HFFc6 (cell line): Measurements from ENCODE around the gene COL9A3. TPM values are rescaled to one million over a fixed set of nuclear protein-coding genes. Genes with fewer than 3 reads are reported as not detected.

Source experiments
- DNase-seq: peaks from one replicate; pipeline ENCODE4 v3.0.0-alpha.2; 2018
- H3K27ac Mint-ChIP-seq: 2 replicates; pipeline ENCODE4 v1.8.0; 2020; ENCODE audit warnings: mild to moderate bottlenecking, mixed read lengths
- H3K27me3 Mint-ChIP-seq: 2 replicates; pipeline ENCODE4 v1.8.0; 2021; ENCODE audit warnings: mild to moderate bottlenecking, moderate library complexity, mixed read lengths; ENCODE audit not compliant: insufficient read depth
- H3K36me3 Mint-ChIP-seq: 2 replicates; pipeline ENCODE4 v1.8.0; 2021; ENCODE audit warnings: low read depth, mixed read lengths
- H3K4me1 Mint-ChIP-seq: 2 replicates; pipeline ENCODE4 v1.8.0; 2020; ENCODE audit warnings: low read depth, mixed read lengths
- H3K4me3 Mint-ChIP-seq: 2 replicates; pipeline ENCODE4 v1.8.0; 2020; ENCODE audit warnings: mild to moderate bottlenecking, moderate library complexity, mixed read lengths
- H3K9me3 Mint-ChIP-seq: 2 replicates; pipeline ENCODE4 v1.8.0; 2020; ENCODE audit warnings: mild to moderate bottlenecking, mixed read lengths
- CTCF ChIP-seq: fragments of 200-600 bp; sonication (generic); IDR thresholded peaks from 2 replicates; pipeline ENCODE4 v1.5.0; 2021; ENCODE audit warnings: antibody characterized with exemption, mild to moderate bottlenecking
- total RNA-seq, 6 experiments: library from RNA; stranded (reverse); fragmentation: NEBNext Ultra II Directional; extraction: Animal tissue kit (Norgen Biotek cat#: 25700); gene quantifications; 2 replicates in 1 of 6; 3 replicates in 5 of 6; pipeline ENCODE4 v1.2.3, GENCODE V29; 2021

Gene COL9A3
- total RNA-seq, 6 experiments from 2014 or later: 0.07 to 0.34 (median 0.09) TPM; not detected in 3

GRCh38 chr20:62831854-62832211, 15.0 kb downstream of the COL9A3 start:
- Mint-ChIP-seq H3K4me1 (peaks cover 6% of the 10 kb centered on the region; the same call in 1 of the 2 replicates), H3K27ac (no peak overlapping the region), H3K4me3 (no peak overlapping the region), H3K36me3 (no peaks in the 10 kb centered on the region), H3K27me3 (peaks cover 4% of the 10 kb centered on the region; the same call in 1 of the 2 replicates), H3K9me3 (no peaks in the 10 kb centered on the region)
- no peak for DNase-seq
- TF ChIP-seq CTCF: no peak

GRCh38 chr20:62832212-62832922, 15.5 kb downstream of the COL9A3 start:
- no peak overlapping the region for H3K4me3 Mint-ChIP-seq
- H3K27me3 Mint-ChIP-seq: peaks cover 4% of the 10 kb centered on the region; the same call in 1 of the 2 replicates
- no peak overlapping the region for H3K27ac Mint-ChIP-seq
- H3K36me3 Mint-ChIP-seq: no peaks in the 10 kb centered on the region
- no peaks in the 10 kb centered on the region for H3K9me3 Mint-ChIP-seq
- DNase-seq: no peak
- no peak for TF ChIP-seq CTCF
- H3K4me1 Mint-ChIP-seq: peaks cover 6% of the 10 kb centered on the region; the same call in 1 of the 2 replicates

- no peaks in the 10 kb centered on the region for H3K36me3 Mint-ChIP-seq
- no peak for TF ChIP-seq CTCF
- no peaks in the 10 kb centered on the region for H3K9me3 Mint-ChIP-seq
- peaks cover 4% of the 10 kb centered on the region; the same call in 1 of the 2 replicates for H3K27me3 Mint-ChIP-seq
- H3K27ac Mint-ChIP-seq: no peak overlapping the region
- DNase-seq: no peak
- peaks cover 6% of the 10 kb centered on the region for H3K4me1 Mint-ChIP-seq
- no peak overlapping the region for H3K4me3 Mint-ChIP-seq
Measured at GRCh38 chr20:62832951-62833391, 16.1 kb downstream of the COL9A3 start.

GRCh38 chr20:62834967-62835730, 18.3 kb downstream of the COL9A3 start:
- H3K27ac Mint-ChIP-seq: no peak overlapping the region

More at GRCh38 chr20:62834967-62835730, 18.3 kb downstream of the COL9A3 start:
- Mint-ChIP-seq H3K27me3 (peaks cover 7% of the 10 kb centered on the region; the same call in 1 of the 2 replicates), H3K9me3 (no peaks in the 10 kb centered on the region), H3K36me3 (no peaks in the 10 kb centered on the region), H3K4me3 (no peak overlapping the region), H3K4me1 (peaks cover 6% of the 10 kb centered on the region)
- no peak for TF ChIP-seq CTCF
- no peak for DNase-seq
